Measurements from ENCODE around the gene ALPG. TPM values are rescaled to one million over a fixed set of nuclear protein-coding genes. Genes with fewer than 3 reads are reported as not detected.
"Not testable (repeated sequence)": the region's sequence is repeated elsewhere in the genome, so short reads cannot be mapped to it uniquely, and the experiment has no call there.

The ALPG gene
- total and polyA plus RNA-seq, 2 of the 4 experiments (the other 2 are of a cell fraction) = not detected

GRCh38 chr2:232407428-232408150, 945 bp downstream of the ALPG start:
- H3K27ac ChIP-seq (ENCODE audit: insufficient read depth, low read length); H2AFZ ChIP-seq (replicated peaks; ENCODE audit: low read length, poor library complexity); in situ Hi-C loops (cut with MboI; ENCODE audit: low sequenced_read_pairs); intact Hi-C loops (cut with micrococcal nuclease); H3K18ac ChIP-seq (ENCODE audit: low read depth, low read length); H3K9ac ChIP-seq (ENCODE audit: low read depth, low read length); H4K20me1 ChIP-seq (ENCODE audit: insufficient read depth, low read length); H3K23ac ChIP-seq (ENCODE audit: low read depth, low read length); DNase-seq; H2BK15ac ChIP-seq (ENCODE audit: low read depth, low read length); H3K14ac ChIP-seq (replicated peaks; ENCODE audit: low read depth, low read length); H3K79me1 ChIP-seq (ENCODE audit: low read depth in 1 of 2, low read length in 2 of 2); H3K56ac ChIP-seq (ENCODE audit: extremely low read depth, insufficient read depth, low read length); H3K9me3 ChIP-seq (ENCODE audit: control insufficient read depth, insufficient read depth, low read length); H3K4me1 ChIP-seq (ENCODE audit: control insufficient read depth, insufficient read depth, low read length); H3K36me3 ChIP-seq (ENCODE audit: control insufficient read depth, insufficient read depth, low read length); H3K4ac ChIP-seq (ENCODE audit: low read depth, low read length); H2AK9ac ChIP-seq (replicated peaks; ENCODE audit: low read depth, low read length, poor library complexity); H3K9me1 ChIP-seq (ENCODE audit: insufficient read depth, low read length); H2AK5ac ChIP-seq (ENCODE audit: low read depth, low read length); H2BK120ac ChIP-seq (ENCODE audit: low read depth, low read length); BruUV-seq (replicated peaks); H4K91ac ChIP-seq (ENCODE audit: insufficient read depth, low read depth, low read length); ATAC-seq (ENCODE audit: low read depth); H2BK20ac ChIP-seq (ENCODE audit: low read depth, low read length); H3K4me2 ChIP-seq (ENCODE audit: low read depth, low read length); CTCF ChIA-PET; H4K8ac ChIP-seq (ENCODE audit: low read depth in 2 of 2, low read length in 2 of 2); dilution Hi-C loops (cut with HindIII; ENCODE audit: low sequenced_read_pairs, unreplicated experiment); H4K5ac ChIP-seq (ENCODE audit: low read depth, low read length); H3K4me3 ChIP-seq (ENCODE audit: insufficient read depth, low read depth, low read length); H2BK5ac ChIP-seq (ENCODE audit: low read depth, low read length, poor library complexity, severe bottlenecking): not testable (repeated sequence)
- peaks cover 18% of the 10 kb centered on the region for H3K27me3 ChIP-seq (ENCODE audit: control insufficient read depth, insufficient read depth, low read length)
- 85% methylated on average over 12 of the region's 30 CpGs; no CpG with 5 or more reads in 1 of the 2 experiments for WGBS, 2 experiments (ENCODE audit: extremely low coverage in 2 of 2, insufficient read length in 1 of 2)
- POLR2A ChIA-PET (ENCODE audit: unreplicated experiment) = interaction anchor here (0.6 kb wide), 1 partner anchor 9 kb away, joined by 3 read pairs; no protein-coding TSS in a partner anchor

GRCh38 chr2:232408269-232408668, 1.6 kb downstream of the ALPG start:
- H3K4me3 ChIP-seq (ENCODE audit: insufficient read depth, low read depth, low read length); H4K5ac ChIP-seq (ENCODE audit: low read depth, low read length); H2AK5ac ChIP-seq (ENCODE audit: low read depth, low read length); H2BK120ac ChIP-seq (ENCODE audit: low read depth, low read length); H4K8ac ChIP-seq (ENCODE audit: low read depth in 2 of 2, low read length in 2 of 2); in situ Hi-C loops (cut with MboI; ENCODE audit: low sequenced_read_pairs); intact Hi-C loops (cut with micrococcal nuclease); H2AK9ac ChIP-seq (replicated peaks; ENCODE audit: low read depth, low read length, poor library complexity); H3K27ac ChIP-seq (ENCODE audit: insufficient read depth, low read length); BruUV-seq (replicated peaks); H3K14ac ChIP-seq (replicated peaks; ENCODE audit: low read depth, low read length); H3K36me3 ChIP-seq (ENCODE audit: control insufficient read depth, insufficient read depth, low read length); CTCF ChIA-PET; H4K91ac ChIP-seq (ENCODE audit: insufficient read depth, low read depth, low read length); H2BK5ac ChIP-seq (ENCODE audit: low read depth, low read length, poor library complexity, severe bottlenecking); H2BK20ac ChIP-seq (ENCODE audit: low read depth, low read length); H4K20me1 ChIP-seq (ENCODE audit: insufficient read depth, low read length); H3K4me2 ChIP-seq (ENCODE audit: low read depth, low read length); H3K4ac ChIP-seq (ENCODE audit: low read depth, low read length); H3K23ac ChIP-seq (ENCODE audit: low read depth, low read length); H2AFZ ChIP-seq (replicated peaks; ENCODE audit: low read length, poor library complexity); dilution Hi-C loops (cut with HindIII; ENCODE audit: low sequenced_read_pairs, unreplicated experiment); H3K79me1 ChIP-seq (ENCODE audit: low read depth in 1 of 2, low read length in 2 of 2); H3K9ac ChIP-seq (ENCODE audit: low read depth, low read length); H2BK15ac ChIP-seq (ENCODE audit: low read depth, low read length); H3K56ac ChIP-seq (ENCODE audit: extremely low read depth, insufficient read depth, low read length); POLR2A ChIA-PET (ENCODE audit: unreplicated experiment); H3K9me3 ChIP-seq (ENCODE audit: control insufficient read depth, insufficient read depth, low read length); H3K9me1 ChIP-seq (ENCODE audit: insufficient read depth, low read length); ATAC-seq (ENCODE audit: low read depth); DNase-seq; H3K18ac ChIP-seq (ENCODE audit: low read depth, low read length); H3K4me1 ChIP-seq (ENCODE audit: control insufficient read depth, insufficient read depth, low read length): not testable (repeated sequence)
- peaks cover 23% of the 10 kb centered on the region for H3K27me3 ChIP-seq (ENCODE audit: control insufficient read depth, insufficient read depth, low read length)
- no CpG with 5 or more reads among the region's 10 CpGs for WGBS, 2 experiments (ENCODE audit: extremely low coverage in 2 of 2, insufficient read length in 1 of 2)
